GM10248 (cell line): ENCODE results near the gene LRRN3.

Experiments
- CTCF ChIA-PET: fragments of 300-600 bp; sonication (Branson Sonifier 250); formaldehyde crosslinking; extraction: SDS; loops from one replicate; lab custom pipeline; 2021; ENCODE audit warnings: antibody characterized with exemption; lab: Yijun Ruan, JAX
- POLR2A ChIA-PET: fragments of 350-650 bp; sonication (Branson Sonifier 250); formaldehyde crosslinking; extraction: SDS; loops from one replicate; lab custom pipeline; 2020; ENCODE audit warnings: antibody characterized with exemption; lab: Yijun Ruan, JAX
- DNase-seq: peaks from one replicate; pipeline ENCODE4 v3.0.0; 2012; ENCODE audit errors: extremely low spot score
- TF ChIP-seq, protein P1 (sequence below): IDR thresholded peaks from 2 replicates; pipeline ENCODE4 v1.5.1; 2012; ENCODE audit warnings: mild to moderate bottlenecking, low read depth; ENCODE audit errors: extremely low read depth, missing control alignments, control extremely low read depth

The LRRN3 gene

DNA sequence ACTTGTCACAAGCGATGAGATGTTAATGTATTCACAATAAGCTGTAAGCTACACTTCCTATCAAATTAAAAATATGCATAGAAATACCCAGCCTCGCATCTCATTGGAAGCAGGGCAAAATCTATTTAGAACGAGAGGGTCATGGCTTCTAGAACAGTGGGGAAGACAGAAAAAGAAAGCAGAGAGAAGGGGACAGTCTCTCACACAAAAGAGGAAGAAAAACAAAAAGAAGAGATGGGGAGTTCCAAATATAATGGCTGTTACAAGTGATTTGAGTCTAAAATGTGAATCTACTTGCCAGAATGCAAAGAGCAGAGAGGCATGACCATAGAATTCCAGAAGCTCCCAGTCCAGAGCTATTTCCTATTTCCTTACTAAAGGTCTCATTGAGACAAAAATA is 13.8 kb downstream of the LRRN3 start:
- TF ChIP-seq, protein P1, sequence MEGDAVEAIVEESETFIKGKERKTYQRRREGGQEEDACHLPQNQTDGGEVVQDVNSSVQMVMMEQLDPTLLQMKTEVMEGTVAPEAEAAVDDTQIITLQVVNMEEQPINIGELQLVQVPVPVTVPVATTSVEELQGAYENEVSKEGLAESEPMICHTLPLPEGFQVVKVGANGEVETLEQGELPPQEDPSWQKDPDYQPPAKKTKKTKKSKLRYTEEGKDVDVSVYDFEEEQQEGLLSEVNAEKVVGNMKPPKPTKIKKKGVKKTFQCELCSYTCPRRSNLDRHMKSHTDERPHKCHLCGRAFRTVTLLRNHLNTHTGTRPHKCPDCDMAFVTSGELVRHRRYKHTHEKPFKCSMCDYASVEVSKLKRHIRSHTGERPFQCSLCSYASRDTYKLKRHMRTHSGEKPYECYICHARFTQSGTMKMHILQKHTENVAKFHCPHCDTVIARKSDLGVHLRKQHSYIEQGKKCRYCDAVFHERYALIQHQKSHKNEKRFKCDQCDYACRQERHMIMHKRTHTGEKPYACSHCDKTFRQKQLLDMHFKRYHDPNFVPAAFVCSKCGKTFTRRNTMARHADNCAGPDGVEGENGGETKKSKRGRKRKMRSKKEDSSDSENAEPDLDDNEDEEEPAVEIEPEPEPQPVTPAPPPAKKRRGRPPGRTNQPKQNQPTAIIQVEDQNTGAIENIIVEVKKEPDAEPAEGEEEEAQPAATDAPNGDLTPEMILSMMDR = no peak
- POLR2A ChIA-PET = no interaction called here
- no peak for DNase-seq
- CTCF ChIA-PET = interaction anchor here (1.6 kb wide), 2 partner anchors 9 to 28 kb away, joined by 3 to 4 read pairs; no protein-coding TSS in a partner anchor

DNA sequence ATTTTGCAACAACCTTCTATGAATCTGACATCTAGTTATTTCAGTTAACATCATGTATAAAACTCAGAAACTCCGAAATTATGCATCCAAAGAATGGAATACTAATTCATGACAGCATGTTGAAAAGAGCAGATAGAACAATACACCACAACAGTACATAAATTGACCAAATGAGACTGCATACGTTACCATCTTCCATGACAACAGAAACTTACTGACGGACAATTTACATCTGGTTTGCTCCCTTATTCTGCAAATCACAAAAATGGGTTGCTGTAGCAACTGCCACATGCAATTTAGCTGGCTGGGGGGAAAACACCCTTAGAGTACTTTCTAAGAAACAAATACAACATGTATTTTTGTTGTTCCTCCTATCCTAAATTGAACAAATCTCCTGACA is 14.3 kb downstream of the LRRN3 start:
- ChIA-PET POLR2A (no interaction called here), CTCF (interaction anchor here (1.6 kb wide), 2 partner anchors 9 to 28 kb away, joined by 3 to 4 read pairs; no protein-coding TSS in a partner anchor)

DNA sequence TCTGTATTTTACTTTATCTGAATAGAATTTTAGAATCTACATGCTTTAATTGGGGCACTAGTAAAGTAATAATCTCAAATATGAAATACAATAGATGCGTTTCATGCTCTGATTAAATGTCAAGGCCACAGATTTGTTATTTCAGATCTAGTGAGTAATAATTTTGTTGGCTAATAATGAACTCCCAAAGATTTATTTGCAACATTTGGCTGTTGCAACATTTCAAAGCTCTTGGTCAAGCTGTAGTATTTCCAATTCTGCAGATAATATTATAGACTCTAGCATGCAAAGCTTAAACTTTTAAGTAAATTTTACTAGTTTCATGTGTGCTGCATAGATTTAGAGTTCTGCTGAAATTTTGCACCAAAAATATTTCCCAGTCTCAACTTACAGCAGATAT is 16.7 kb downstream of the LRRN3 start:
- TF ChIP-seq, protein P1 = no peak
- ChIA-PET POLR2A (no interaction called here), CTCF (interaction anchor here (1.6 kb wide), 1 partner anchor 9 kb away, joined by 7 read pairs; no protein-coding TSS in a partner anchor)
- DNase-seq = no peak

More for the DNA sequence above, 14.3 kb downstream of the LRRN3 start:
- TF ChIP-seq, protein P1 = no peak
- DNase-seq = no peak

DNA sequence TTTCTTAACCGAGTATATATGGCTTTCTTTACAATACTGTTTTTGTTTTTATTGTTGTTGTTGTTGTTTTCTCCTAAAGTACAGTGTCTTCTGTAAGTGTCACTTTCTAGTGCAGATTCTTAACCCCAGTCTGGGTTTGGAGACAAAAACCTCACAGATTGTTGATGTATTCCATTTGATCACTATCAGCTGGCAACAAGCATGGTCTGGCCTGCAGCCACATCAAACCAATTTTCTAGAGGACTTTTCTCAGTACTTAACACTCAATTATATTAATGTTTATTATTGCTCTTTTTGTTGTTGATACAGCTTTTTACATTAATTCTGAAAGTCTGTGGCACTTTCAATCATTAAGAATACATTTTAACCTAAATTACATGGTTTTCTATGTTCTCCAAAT is 17.1 kb downstream of the LRRN3 start:
- POLR2A ChIA-PET = no interaction called here
- CTCF ChIA-PET = interaction anchor here (1.6 kb wide), 1 partner anchor 9 kb away, joined by 7 read pairs; no protein-coding TSS in a partner anchor

DNA sequence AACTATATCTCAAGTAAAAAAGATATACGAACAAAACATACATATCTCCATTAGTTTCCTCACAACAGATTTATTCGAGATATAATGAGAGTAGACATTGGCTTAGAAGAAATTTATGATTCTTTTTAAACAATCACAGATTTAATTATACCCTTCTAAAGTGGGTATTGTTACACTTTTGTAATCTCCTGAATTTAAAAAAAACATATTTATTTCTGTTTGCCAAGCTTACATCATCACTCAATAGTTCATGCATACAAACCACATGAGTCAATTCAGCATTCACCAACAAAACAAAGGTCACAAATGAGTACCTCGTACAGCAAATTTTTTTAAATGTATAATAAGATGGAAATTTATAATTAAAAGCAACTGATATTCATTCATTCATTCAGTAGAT is 17.6 kb downstream of the LRRN3 start:
- ChIA-PET CTCF (interaction anchor here (1.6 kb wide), 1 partner anchor 9 kb away, joined by 7 read pairs; no protein-coding TSS in a partner anchor), POLR2A (no interaction called here)
- TF ChIP-seq, protein P1 = no peak
- DNase-seq = no peak

More for the DNA sequence above, 17.1 kb downstream of the LRRN3 start:
- TF ChIP-seq, protein P1 = no peak
- DNase-seq = no peak

DNA sequence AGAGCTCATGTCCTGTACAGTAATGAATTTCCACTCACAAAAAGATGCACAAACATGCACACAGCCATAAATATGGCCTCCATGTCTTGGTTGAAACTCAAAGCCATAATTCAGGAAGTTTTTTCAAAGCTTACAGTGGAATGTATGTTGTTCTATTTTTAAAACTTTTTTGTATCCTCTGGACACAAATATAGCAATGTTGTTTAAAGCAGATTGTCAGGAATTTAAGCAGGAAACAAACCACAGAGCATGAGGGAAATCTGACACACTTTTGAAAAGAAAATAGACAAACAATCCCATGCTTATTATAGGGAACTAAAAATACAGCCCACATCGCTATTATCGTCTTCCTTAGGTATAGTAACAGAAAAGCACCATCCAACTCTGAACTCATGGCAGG is 21.5 kb downstream of the LRRN3 start:
- CTCF ChIA-PET = interaction anchor here (0.8 to 1.7 kb wide), 5 partner anchors 14 to 26 kb away, joined by 3 to 5 read pairs (median 3); no protein-coding TSS in a partner anchor
- POLR2A ChIA-PET = no interaction called here
- DNase-seq = no peak
- TF ChIP-seq, protein P1 = no peak
